Hippocampal formation (tissue), 2 donors: Measurements from ENCODE around the gene ZNF747.
"Not testable (repeated sequence)": the region's sequence is repeated elsewhere in the genome, so short reads cannot be mapped to it uniquely, and the experiment has no call there.

Experiments used
- DNase-seq, 2 donors: peaks; one replicate each; lab custom pipeline; 2025; lab: John Stamatoyannopoulos, UW

The ZNF747 gene

GRCh38 chr16:30533748-30534367, 800 bp downstream of the ZNF747 start:
- DNase-seq, result no peak

GRCh38 chr16:30533146-30533522, 1.5 kb downstream of the ZNF747 start:
- DNase-seq, result no peak

GRCh38 chr16:30532285-30533145, 2.1 kb downstream of the ZNF747 start:
- no peak for DNase-seq

GRCh38 chr16:30530163-30531037, 4.3 kb downstream of the ZNF747 start:
- no peak for DNase-seq

GRCh38 chr16:30528799-30529457, 5.7 kb downstream of the ZNF747 start:
- DNase-seq, result no peak

- peak in 1 of 2 donors; percentile 48 for DNase-seq
Measured at GRCh38 chr16:30527635-30528178, 7.0 kb downstream of the ZNF747 start.

- peak; percentile 95 to 98 for DNase-seq
Measured at GRCh38 chr16:30526823-30527634, 7.6 kb downstream of the ZNF747 start.

GRCh38 chr16:30526137-30526822, 8.4 kb downstream of the ZNF747 start, which contains the start of gene ZNF768:
TSS of gene ZNF768 (minus strand) at chr16:30526566. CDS start at chr16:30526413, 153 bp downstream.
- peak in 1 of 2 donors; percentile 61 for DNase-seq

GRCh38 chr16:30525844-30526136, 8.9 kb downstream of the ZNF747 start:
- no peak for DNase-seq

- no peak for DNase-seq
Measured at GRCh38 chr16:30524575-30525568, 9.8 kb downstream of the ZNF747 start.

GRCh38 chr16:30523768-30524574, 10.7 kb downstream of the ZNF747 start:
- no peak for DNase-seq

- not testable (repeated sequence) for DNase-seq
Measured at GRCh38 chr16:30522702-30523463, 11.8 kb downstream of the ZNF747 start.

GRCh38 chr16:30521873-30522641, 12.6 kb downstream of the ZNF747 start:
- DNase-seq, result no peak

- no peak for DNase-seq
Measured at GRCh38 chr16:30521476-30521872, 13.2 kb downstream of the ZNF747 start.

- DNase-seq, result no peak
Measured at GRCh38 chr16:30519120-30520049, 15.3 kb downstream of the ZNF747 start.
